ENCODE data around the gene FOLH1.
"Not testable (repeated sequence)": the region's sequence is repeated elsewhere in the genome, so short reads cannot be mapped to it uniquely, and the experiment has no call there.

Gene FOLH1

DNA sequence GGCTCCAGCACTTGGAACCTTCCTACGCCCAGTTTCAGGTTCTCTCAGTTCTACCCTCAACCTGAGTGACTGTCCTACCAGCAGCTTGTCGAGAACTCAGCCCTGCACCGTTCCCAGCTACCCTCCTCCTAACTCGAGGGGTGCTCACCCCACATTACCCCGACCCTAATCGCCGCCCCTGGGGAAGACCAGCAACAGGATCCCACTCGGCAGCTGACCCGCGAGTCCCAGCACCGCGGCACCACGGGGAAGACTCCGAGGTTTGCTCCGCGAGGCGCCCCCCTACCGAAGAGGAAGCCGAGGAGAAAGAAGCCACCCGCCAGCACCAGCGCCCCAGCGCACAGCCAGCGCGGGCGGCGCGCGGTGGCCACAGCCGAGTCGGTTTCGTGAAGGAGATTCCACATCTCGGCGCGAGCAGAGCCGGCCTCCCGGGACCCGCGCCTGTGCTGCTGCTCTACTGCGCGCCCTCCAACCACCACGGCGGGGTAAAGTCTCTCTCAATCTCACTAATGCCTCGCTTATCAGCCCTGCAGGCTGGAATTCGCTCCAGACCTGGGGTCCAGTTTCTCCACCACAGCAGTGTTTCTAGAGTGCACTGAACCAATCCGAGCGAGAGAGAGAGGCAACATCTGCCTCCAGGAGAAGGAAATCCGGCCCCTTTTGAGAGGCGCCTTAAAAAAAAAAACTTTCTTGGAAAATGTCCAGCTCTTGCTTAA is at the start of gene FOLH1:
TSS of gene FOLH1 (minus strand) at position 597 of the 716 bp plus-strand sequence. CDS start at position 404, 193 bp downstream.
- no peaks in the 10 kb centered on the region for H3K4me1 Mint-ChIP-seq (ENCODE audit: low read depth)
- H3K27ac Mint-ChIP-seq = no peak within 1 kb of the TSS
- no peaks in the 10 kb centered on the region for H3K36me3 Mint-ChIP-seq (ENCODE audit: low read depth)
- H3K9me3 Mint-ChIP-seq = no peaks in the 10 kb centered on the region
- H3K4me3 Mint-ChIP-seq = no peak within 1 kb of the TSS
- H3K27me3 Mint-ChIP-seq = peaks cover 10% of the 10 kb centered on the region

DNA sequence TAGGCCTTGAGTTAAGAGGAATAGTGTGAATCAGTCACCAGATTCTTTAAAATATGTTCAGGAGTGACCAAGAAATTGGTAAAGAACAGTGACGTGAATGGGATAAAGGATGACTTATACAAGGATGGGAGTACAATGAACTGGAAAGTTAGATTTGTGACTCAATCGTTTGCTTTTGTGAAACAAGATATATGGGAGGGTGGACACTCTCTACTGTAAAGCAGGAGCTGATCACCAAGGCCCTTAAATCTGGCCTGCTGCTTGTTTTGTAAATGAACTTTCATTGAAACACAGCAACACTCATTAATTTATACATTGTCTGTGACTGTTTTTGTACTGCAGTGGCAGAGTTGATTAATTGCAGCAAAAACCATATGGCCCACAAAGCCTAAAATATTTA is 46.7 kb upstream of the FOLH1 start:
- not testable (repeated sequence) for H3K27me3 Mint-ChIP-seq; H3K4me1 Mint-ChIP-seq (ENCODE audit: low read depth); H3K27ac Mint-ChIP-seq; H3K4me3 Mint-ChIP-seq; H3K36me3 Mint-ChIP-seq (ENCODE audit: low read depth); H3K9me3 Mint-ChIP-seq

DNA sequence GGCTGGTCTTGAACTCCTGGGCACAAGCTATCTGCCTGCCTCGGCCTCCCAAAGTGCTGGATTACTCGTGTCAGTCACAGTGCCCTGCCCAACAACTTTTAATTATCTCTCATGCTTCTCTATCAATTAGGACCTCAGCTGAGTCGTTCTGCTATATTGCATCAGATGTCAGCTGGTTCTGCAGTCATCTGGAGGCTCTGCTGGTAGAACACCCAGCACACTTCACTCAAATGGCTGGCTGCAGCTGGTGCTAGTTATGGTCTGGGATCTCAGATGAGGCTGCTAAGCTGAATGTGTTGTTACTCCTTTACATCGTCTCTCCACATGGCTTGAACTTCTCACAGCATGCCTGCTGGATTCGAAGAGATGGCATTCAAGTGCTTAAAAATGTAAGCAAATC is 42.8 kb upstream of the FOLH1 start:
- not testable (repeated sequence) for H3K4me1 Mint-ChIP-seq (ENCODE audit: low read depth); H3K36me3 Mint-ChIP-seq (ENCODE audit: low read depth); H3K27ac Mint-ChIP-seq; H3K9me3 Mint-ChIP-seq; H3K27me3 Mint-ChIP-seq; H3K4me3 Mint-ChIP-seq

DNA sequence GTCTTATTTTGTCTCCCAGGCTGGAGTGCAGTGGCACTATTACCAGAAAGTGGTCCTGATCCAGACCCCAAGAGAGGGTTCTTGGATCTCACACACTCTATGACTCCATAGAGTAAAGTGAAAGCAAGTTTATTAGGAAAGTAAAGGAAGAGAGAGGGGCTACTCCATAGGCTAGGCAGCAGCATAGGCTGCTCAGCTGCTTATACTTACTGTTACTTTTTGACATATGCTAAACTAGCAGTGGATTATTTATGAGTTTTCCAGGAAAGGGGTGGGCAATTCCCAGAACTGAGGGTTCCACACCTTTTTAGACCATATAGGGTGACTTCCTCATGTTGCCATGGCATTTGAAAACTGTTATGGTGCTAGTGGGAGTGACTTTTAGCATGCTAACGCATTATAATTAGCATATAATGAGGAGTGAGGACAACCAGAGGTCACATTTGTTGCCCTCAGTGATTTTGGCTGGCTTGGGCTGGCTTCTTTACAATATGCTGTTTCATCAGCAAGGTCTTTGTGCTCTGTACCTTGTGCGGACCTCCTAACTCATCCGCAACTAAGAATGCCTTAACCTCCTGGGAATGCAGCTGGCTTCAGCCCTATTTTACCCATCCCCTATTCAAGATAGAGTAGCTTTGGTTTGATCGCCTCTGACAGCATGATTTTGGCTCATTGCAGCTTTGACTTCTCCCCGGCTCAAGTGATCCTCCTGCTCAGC is 42.2 kb upstream of the FOLH1 start:
- H3K36me3 Mint-ChIP-seq (ENCODE audit: low read depth); H3K4me3 Mint-ChIP-seq; H3K9me3 Mint-ChIP-seq; H3K27ac Mint-ChIP-seq; H3K27me3 Mint-ChIP-seq; H3K4me1 Mint-ChIP-seq (ENCODE audit: low read depth): not testable (repeated sequence)

DNA sequence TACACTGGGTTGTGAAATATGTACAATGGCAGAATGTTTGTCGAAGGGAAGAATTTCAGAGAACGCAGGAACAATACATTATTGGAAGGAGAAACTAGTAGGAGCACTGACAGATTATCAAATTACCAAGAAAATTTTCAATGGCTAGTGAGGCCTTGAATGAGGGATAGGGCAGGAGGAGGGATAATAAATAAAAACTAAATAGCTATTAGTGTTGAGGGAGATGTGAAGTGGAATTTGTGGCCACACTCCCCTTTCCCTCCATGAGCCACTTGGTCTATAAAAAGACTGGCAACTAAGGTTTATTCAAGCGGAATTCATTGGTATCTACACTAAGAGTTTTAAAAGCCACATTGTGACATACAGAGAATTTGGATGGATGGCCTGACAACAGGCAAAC is 41.0 kb upstream of the FOLH1 start:
- not testable (repeated sequence) for H3K9me3 Mint-ChIP-seq; H3K27ac Mint-ChIP-seq; H3K4me1 Mint-ChIP-seq (ENCODE audit: low read depth); H3K36me3 Mint-ChIP-seq (ENCODE audit: low read depth); H3K4me3 Mint-ChIP-seq; H3K27me3 Mint-ChIP-seq

DNA sequence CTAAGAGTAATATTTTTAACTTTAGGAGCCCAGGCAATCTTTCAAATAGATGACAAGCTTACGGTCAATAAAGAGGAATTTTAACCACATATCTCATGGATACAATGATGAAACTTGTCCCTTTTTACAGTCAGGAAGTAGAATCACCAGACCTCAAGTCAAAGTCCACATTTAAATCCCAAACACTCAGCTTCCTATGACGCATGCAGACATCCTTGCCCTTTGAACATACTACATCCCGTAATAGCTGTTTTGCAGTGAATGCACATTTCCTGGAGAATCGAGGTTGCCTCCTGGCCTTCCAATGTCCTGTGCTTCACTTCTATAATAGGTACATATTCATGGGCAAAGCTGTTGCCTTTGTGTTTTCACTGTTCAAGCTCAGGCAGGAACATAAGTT is 25.3 kb upstream of the FOLH1 start:
- H3K4me1 Mint-ChIP-seq (ENCODE audit: low read depth); H3K9me3 Mint-ChIP-seq; H3K36me3 Mint-ChIP-seq (ENCODE audit: low read depth); H3K4me3 Mint-ChIP-seq; H3K27ac Mint-ChIP-seq; H3K27me3 Mint-ChIP-seq: not testable (repeated sequence)

DNA sequence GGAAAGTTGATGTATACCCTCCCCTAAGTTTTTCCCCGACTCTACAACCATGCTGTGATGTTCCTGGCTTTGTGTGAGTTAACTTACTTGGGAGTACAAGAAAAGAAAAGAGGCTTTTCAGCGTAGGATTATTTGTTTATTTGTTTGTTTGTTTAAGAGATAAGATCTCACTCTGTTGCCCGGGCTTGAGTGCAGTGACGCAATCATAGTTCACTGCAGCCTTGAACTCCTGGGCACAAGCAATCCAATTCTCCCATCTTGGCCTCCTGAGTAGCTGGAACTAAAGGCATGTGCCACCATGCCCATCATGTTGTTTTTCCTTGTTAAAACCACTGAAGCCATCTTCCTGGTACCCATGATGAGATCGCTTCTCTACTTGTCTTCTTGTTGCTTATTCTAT is 24.6 kb upstream of the FOLH1 start:
- not testable (repeated sequence) for H3K27ac Mint-ChIP-seq; H3K9me3 Mint-ChIP-seq; H3K4me1 Mint-ChIP-seq (ENCODE audit: low read depth); H3K27me3 Mint-ChIP-seq; H3K36me3 Mint-ChIP-seq (ENCODE audit: low read depth); H3K4me3 Mint-ChIP-seq

DNA sequence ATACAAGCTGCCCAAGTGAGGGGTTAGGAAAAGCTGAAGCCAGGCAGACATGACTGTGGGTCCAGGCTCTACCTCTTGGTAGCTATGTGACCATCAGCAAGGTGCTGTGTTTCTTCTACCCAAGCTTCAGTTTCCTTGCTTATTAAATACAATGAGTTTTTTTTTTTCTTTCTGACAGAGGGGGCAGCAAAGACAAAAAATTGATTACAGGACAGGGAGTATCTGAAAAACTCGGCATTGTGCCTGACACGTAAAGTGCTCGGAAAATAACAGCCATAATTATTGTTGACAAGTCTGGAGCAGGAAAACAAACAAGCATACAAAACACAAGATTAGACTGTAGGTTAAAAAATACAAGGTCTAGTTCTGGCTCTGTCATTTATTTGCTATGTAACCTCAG is 23.3 kb upstream of the FOLH1 start:
- H3K27ac Mint-ChIP-seq; H3K4me3 Mint-ChIP-seq; H3K9me3 Mint-ChIP-seq; H3K27me3 Mint-ChIP-seq; H3K4me1 Mint-ChIP-seq (ENCODE audit: low read depth); H3K36me3 Mint-ChIP-seq (ENCODE audit: low read depth): not testable (repeated sequence)

DNA sequence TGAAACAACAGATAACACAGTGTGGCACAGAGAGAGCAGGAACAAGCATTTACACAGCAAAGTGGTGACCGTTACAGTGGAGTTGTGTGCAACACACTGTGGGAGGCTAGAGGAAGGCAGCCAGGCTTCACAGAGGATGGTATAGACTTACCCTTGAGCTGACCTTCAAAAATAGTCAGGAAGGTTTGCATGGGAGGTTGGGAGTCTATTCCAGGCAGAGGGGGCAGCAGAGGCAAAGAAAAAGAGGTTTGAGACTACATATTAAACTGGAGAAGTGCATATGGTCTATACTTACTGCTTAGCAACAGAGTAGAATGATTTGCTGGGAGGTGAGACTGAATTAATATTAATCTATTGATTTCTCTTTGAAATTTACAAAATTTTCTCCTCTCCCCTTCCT is 22.1 kb upstream of the FOLH1 start:
- H3K4me1 Mint-ChIP-seq (ENCODE audit: low read depth); H3K27me3 Mint-ChIP-seq; H3K27ac Mint-ChIP-seq; H3K4me3 Mint-ChIP-seq; H3K9me3 Mint-ChIP-seq; H3K36me3 Mint-ChIP-seq (ENCODE audit: low read depth): not testable (repeated sequence)

DNA sequence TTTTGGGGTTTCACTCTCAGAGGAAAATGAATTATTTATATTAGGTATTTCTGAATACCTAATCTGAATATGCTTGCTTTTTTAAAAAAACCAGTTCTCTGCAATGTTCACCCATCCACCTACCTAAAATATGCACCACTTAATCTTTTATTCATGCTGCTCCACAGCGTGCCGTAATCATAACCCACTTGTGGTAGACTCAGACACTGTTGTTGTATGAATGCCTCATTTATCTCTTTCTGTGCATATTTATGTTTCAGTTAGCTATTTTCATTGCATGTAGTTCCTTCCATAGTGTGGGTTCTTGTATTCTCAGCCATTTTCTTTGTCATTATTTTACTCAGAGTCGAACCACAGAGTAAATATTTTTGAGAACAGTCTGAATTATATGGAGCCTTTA is 21.6 kb upstream of the FOLH1 start:
- H3K4me1 Mint-ChIP-seq (ENCODE audit: low read depth); H3K9me3 Mint-ChIP-seq; H3K27me3 Mint-ChIP-seq; H3K27ac Mint-ChIP-seq; H3K36me3 Mint-ChIP-seq (ENCODE audit: low read depth); H3K4me3 Mint-ChIP-seq: not testable (repeated sequence)

DNA sequence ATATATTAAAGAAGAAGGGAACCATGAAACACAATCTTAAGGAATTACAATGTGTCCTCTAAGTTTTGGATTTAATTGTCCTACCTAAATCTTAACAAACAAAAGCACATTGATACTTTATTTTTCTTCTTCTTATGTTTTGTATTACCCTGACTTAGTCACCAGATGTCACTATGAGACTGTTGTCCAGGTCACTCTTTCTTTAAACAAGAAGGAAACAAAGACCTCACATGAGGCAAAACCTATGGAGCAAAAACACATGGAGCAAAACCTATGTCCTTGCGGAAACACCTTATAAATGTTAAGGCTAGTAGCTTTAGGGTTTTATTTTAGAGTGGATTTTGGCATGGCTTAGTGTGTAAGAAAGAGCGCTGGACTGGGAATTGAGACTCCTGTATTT is 20.7 kb upstream of the FOLH1 start:
- not testable (repeated sequence) for H3K27ac Mint-ChIP-seq; H3K9me3 Mint-ChIP-seq; H3K36me3 Mint-ChIP-seq (ENCODE audit: low read depth); H3K4me1 Mint-ChIP-seq (ENCODE audit: low read depth); H3K27me3 Mint-ChIP-seq; H3K4me3 Mint-ChIP-seq

DNA sequence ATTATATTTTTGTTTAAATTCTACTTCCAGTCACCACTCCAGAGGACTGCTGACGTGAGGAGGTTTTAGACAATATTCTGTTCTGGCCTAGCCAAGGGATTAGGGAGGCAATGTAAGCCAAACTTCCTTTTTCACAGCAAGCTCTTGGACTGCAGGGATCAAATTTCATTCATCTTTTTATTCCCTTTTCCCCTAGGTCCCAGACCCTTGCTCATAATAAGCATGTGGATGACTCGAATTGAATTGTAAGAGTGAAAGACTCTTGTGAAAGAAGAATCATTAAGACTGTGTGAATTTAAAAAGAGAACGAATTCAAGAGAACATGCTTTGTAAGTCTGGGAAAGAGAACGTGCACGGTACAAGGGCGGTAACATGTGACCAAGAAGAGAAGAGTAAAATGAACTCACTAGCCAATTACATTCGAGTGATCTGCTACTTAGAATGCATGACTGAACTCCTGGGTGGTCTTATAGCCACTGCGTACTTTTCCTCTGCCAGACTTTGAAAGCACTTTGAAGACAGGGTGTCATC is 16.9 kb upstream of the FOLH1 start:
- not testable (repeated sequence) for H3K4me3 Mint-ChIP-seq; H3K27ac Mint-ChIP-seq; H3K36me3 Mint-ChIP-seq (ENCODE audit: low read depth); H3K4me1 Mint-ChIP-seq (ENCODE audit: low read depth); H3K27me3 Mint-ChIP-seq; H3K9me3 Mint-ChIP-seq

DNA sequence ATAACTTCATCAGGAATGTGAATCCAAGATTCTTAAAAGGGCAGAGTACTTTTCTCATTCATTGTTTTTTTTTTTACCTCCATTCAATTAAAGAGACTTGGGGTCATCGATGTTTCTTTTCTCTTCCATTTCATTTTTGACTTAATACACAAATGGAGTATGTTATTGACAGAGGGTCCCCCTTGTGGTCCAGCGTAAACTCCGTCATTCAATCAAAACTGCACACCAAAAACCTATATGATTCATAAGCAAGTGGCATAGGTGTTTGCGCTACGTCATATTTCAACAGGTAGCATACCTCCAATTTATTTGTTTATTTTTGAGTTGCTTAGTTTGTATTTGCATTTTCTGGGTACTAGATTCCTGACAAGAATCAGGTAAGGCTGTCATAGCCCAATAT is 12.7 kb upstream of the FOLH1 start:
- H3K27ac Mint-ChIP-seq = no peak overlapping the region

DNA sequence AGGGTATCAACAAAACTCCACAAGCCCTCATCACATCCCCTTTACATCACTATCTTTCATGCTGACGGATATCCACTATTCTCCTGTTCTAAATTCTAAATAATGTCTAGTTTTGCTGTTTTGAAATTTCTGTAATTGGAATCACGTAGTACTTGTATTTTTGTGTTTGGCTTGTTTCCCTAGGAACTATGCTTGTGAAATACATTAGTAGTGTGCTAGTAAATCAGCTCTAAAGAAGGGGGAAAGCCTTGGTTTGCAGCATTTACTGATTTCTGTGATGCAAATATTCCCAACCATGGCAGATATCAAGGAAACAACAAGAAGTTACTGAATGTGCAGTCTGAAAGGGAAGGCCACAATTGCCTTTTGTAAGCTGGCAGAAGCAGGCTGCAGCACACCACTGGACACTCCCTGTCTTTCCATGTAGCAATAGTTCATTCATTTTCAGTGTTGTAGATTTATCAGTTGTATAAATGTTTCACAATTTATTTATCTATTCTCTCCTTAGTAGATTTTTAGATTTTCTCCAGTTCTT is 4.7 kb upstream of the FOLH1 start:
- no peak overlapping the region for H3K4me3 Mint-ChIP-seq
- no peaks in the 10 kb centered on the region for H3K4me1 Mint-ChIP-seq (ENCODE audit: low read depth)
- no peaks in the 10 kb centered on the region for H3K9me3 Mint-ChIP-seq
- no peaks in the 10 kb centered on the region for H3K36me3 Mint-ChIP-seq (ENCODE audit: low read depth)
- peaks cover 5% of the 10 kb centered on the region for H3K27me3 Mint-ChIP-seq
- no peak overlapping the region for H3K27ac Mint-ChIP-seq

More for the DNA sequence above, 12.7 kb upstream of the FOLH1 start:
- H3K4me1 Mint-ChIP-seq (ENCODE audit: low read depth) = no peaks in the 10 kb centered on the region
- no peaks in the 10 kb centered on the region for H3K9me3 Mint-ChIP-seq
- H3K36me3 Mint-ChIP-seq (ENCODE audit: low read depth) = no peaks in the 10 kb centered on the region
- no peaks in the 10 kb centered on the region for H3K27me3 Mint-ChIP-seq
- H3K4me3 Mint-ChIP-seq = no peak overlapping the region

DNA sequence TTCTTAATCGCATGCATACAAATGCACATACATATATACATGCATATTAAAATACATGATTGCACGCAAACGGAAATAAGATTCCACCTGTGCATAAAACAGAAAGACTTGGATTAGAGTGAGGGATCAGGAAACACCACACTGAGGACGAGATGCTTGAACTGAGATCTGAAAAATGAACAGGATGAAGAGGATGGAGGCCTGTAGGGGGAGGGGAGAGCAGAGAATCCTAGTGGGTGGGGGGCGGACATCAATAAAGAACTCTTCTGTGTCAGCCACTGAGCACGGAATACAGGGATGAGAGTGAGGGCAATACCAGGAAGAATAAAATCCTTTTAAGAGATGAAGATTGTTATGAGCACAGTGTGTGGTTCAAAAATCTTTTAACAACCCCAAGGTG is 1.4 kb downstream of the FOLH1 start:
- not testable (repeated sequence) for H3K27me3 Mint-ChIP-seq; H3K4me1 Mint-ChIP-seq (ENCODE audit: low read depth); H3K9me3 Mint-ChIP-seq; H3K4me3 Mint-ChIP-seq; H3K27ac Mint-ChIP-seq; H3K36me3 Mint-ChIP-seq (ENCODE audit: low read depth)
